Common myeloid progenitor, CD34-positive (primary cell): ENCODE measurements around the gene ECT2L.

ENCODE experiments used
- CTCF ChIA-PET: fragments of 350-600 bp; sonication (Branson Sonifier 250); formaldehyde crosslinking; loops from one replicate; lab custom pipeline; 2021; ENCODE audit warnings: antibody characterized with exemption; lab: Charles Lee
- POLR2A ChIA-PET: fragments of 350-600 bp; sonication (Branson Sonifier 250); formaldehyde crosslinking; loops from one replicate; lab custom pipeline; 2021; ENCODE audit warnings: antibody characterized with exemption; lab: Charles Lee
- DNase-seq, 3 donors: peaks; one replicate each; pipeline versions ENCODE4 v3.0.0 to v3.0.0-alpha.2; 2013
- H3K27ac ChIP-seq, 2 experiments: 1 replicate in 1 of 2; 2 replicates in 1 of 2; pipeline ENCODE4 v1.7.0; 2013; ENCODE audit warnings: inconsistent platforms in 2 of 2, low read length in 2 of 2, mild to moderate bottlenecking in 2 of 2, low read depth in 1 of 2, moderate library complexity in 1 of 2; ENCODE audit not compliant: severe bottlenecking in 2 of 2, insufficient read depth in 1 of 2, poor library complexity in 1 of 2
- H3K27me3 ChIP-seq, 5 experiments: replicated peaks in 2 of 5; 1 replicate in 3 of 5; 2 replicates in 2 of 5; pipeline versions ENCODE4 v1.6.1 to v1.7.0; 2013; ENCODE audit warnings: low read length in 4 of 5, mild to moderate bottlenecking in 2 of 5, moderate library complexity in 2 of 5, inconsistent platforms in 1 of 5; ENCODE audit not compliant: insufficient read depth in 5 of 5, control insufficient read depth in 4 of 5
- H3K36me3 ChIP-seq, 4 experiments: 1 replicate in 2 of 4; 2 replicates in 2 of 4; pipeline versions ENCODE4 v1.6.1 to v1.7.0; 2013; ENCODE audit warnings: low read length in 3 of 4, control low read depth in 1 of 4, mild to moderate bottlenecking in 1 of 4; ENCODE audit not compliant: control insufficient read depth in 4 of 4, insufficient read depth in 4 of 4
- H3K4me1 ChIP-seq, 4 experiments: 1 replicate in 3 of 4; 2 replicates in 1 of 4; pipeline versions ENCODE4 v1.6.1 to v1.7.1; 2013; ENCODE audit warnings: low read length in 3 of 4, mild to moderate bottlenecking in 3 of 4, control low read depth in 1 of 4, inconsistent platforms in 1 of 4, moderate library complexity in 1 of 4; ENCODE audit not compliant: control insufficient read depth in 4 of 4, insufficient read depth in 4 of 4; ENCODE audit errors: control extremely low read depth in 1 of 4
- H3K4me3 ChIP-seq, 7 experiments: 1 replicate in 4 of 7; 2 replicates in 3 of 7; pipeline versions ENCODE4 v1.5.1 to v1.7.0; 2013; ENCODE audit warnings: mild to moderate bottlenecking in 7 of 7, low read length in 6 of 7, moderate library complexity in 6 of 7, inconsistent platforms in 2 of 7, low read depth in 2 of 7, control low read depth in 1 of 7; ENCODE audit not compliant: insufficient read depth in 4 of 7, control insufficient read depth in 1 of 7; ENCODE audit errors: extremely low read depth in 1 of 7
- H3K9me3 ChIP-seq, 5 experiments: 1 replicate in 4 of 5; 2 replicates in 1 of 5; pipeline versions ENCODE4 v1.6.1 to v1.7.1; 2013; ENCODE audit warnings: low read length in 4 of 5, mild to moderate bottlenecking in 2 of 5, inconsistent platforms in 1 of 5, low read depth in 1 of 5, moderate library complexity in 1 of 5; ENCODE audit not compliant: control insufficient read depth in 4 of 5, insufficient read depth in 2 of 5; ENCODE audit errors: control extremely low read depth in 1 of 5
- WGBS: methylation state at CpG from one replicate; pipeline ENCODE4 v1.1.5; 2013; ENCODE audit not compliant: insufficient coverage; 5-methylcytosine and 5-hydroxymethylcytosine counted together

The ECT2L gene

GRCh38 chr6:138897031-138897430 lies 101.1 kb downstream of the ECT2L start:
- no peaks in the 10 kb centered on the region for H3K27me3 ChIP-seq
- ChIA-PET CTCF (no interaction called here), POLR2A (no interaction called here)
- no peak overlapping the region for H3K4me3 ChIP-seq
- H3K4me1 ChIP-seq = no peaks in the 10 kb centered on the region
- no peaks in the 10 kb centered on the region for H3K9me3 ChIP-seq
- no peak overlapping the region for H3K27ac ChIP-seq
- no peak for DNase-seq
- peaks cover 10 to 16% (median 14%) of the 10 kb centered on the region in 4 experiments for H3K36me3 ChIP-seq

- Histone ChIP-seq H3K4me1 (peaks cover 0 to 5% (median 0%) of the 10 kb centered on the region in 4 experiments), H3K4me3 (no peak overlapping the region), H3K27ac (no peak overlapping the region), H3K9me3 (no peaks in the 10 kb centered on the region), H3K36me3 (peaks cover 19 to 58% (median 38%) of the 10 kb centered on the region in 4 experiments), H3K27me3 (no peaks in the 10 kb centered on the region)
- no peak for DNase-seq
- ChIA-PET CTCF (no interaction called here), POLR2A (no interaction called here)
- WGBS = 80% methylated on average over 4 of the region's 7 CpGs
These were observed 111.3 kb downstream of the ECT2L start for GRCh38 chr6:138907167-138907566.

- Histone ChIP-seq H3K27ac (no peak overlapping the region), H3K36me3 (peaks cover 21 to 66% (median 45%) of the 10 kb centered on the region in 4 experiments), H3K27me3 (no peaks in the 10 kb centered on the region), H3K4me3 (no peak overlapping the region), H3K4me1 (peaks cover 0 to 5% (median 0%) of the 10 kb centered on the region in 4 experiments), H3K9me3 (no peaks in the 10 kb centered on the region)
- CTCF ChIA-PET = no interaction called here
- DNase-seq = peak in 2 of 3 donors; percentile 21 to 35
- no CpG with 5 or more reads among the region's 4 CpGs for WGBS
- POLR2A ChIA-PET = no interaction called here
These were observed 113.6 kb downstream of the ECT2L start for GRCh38 chr6:138909511-138909910.

- Histone ChIP-seq H3K4me1 (peaks cover 0 to 5% (median 0%) of the 10 kb centered on the region in 4 experiments), H3K36me3 (peaks cover 22 to 65% (median 45%) of the 10 kb centered on the region in 4 experiments), H3K27me3 (no peaks in the 10 kb centered on the region), H3K9me3 (no peaks in the 10 kb centered on the region), H3K27ac (no peak overlapping the region), H3K4me3 (no peak overlapping the region)
- ChIA-PET POLR2A (no interaction called here), CTCF (interaction anchor here (0.7 kb wide), 1 partner anchor 539 kb away, joined by 3 read pairs; no protein-coding TSS in a partner anchor)
- DNase-seq = no peak
- WGBS = 100% methylated on average over 1 of the region's 1 CpG
These were observed 114.1 kb downstream of the ECT2L start for GRCh38 chr6:138909975-138910374.

- H3K36me3 ChIP-seq = peaks cover 17 to 65% (median 45%) of the 10 kb centered on the region in 4 experiments
- H3K4me1 ChIP-seq = peaks cover 0 to 5% (median 0%) of the 10 kb centered on the region in 4 experiments
- no peak overlapping the region for H3K4me3 ChIP-seq
- ChIA-PET CTCF (no interaction called here), POLR2A (no interaction called here)
- WGBS = 92% methylated on average over 2 of the region's 3 CpGs
- no peaks in the 10 kb centered on the region for H3K9me3 ChIP-seq
- no peak overlapping the region for H3K27ac ChIP-seq
- no peak for DNase-seq
- no peaks in the 10 kb centered on the region for H3K27me3 ChIP-seq
These were observed 116.4 kb downstream of the ECT2L start for GRCh38 chr6:138912308-138912707.

- CTCF ChIA-PET = no interaction called here
These were observed 118.8 kb downstream of the ECT2L start for GRCh38 chr6:138914701-138915100.

GRCh38 chr6:138920906-138921305 lies 125.0 kb downstream of the ECT2L start:
- peaks cover 8 to 44% (median 24%) of the 10 kb centered on the region in 4 experiments for H3K36me3 ChIP-seq
- H3K27ac ChIP-seq = no peak overlapping the region
- no peaks in the 10 kb centered on the region for H3K9me3 ChIP-seq
- DNase-seq = no peak
- ChIA-PET CTCF (interaction anchor here (0.7 to 0.8 kb wide), 2 partner anchors 10 to 105 kb away, joined by 3 read pairs; no protein-coding TSS in a partner anchor), POLR2A (interaction anchor here (0.8 kb wide), 1 partner anchor 120 kb away, joined by 3 read pairs; no protein-coding TSS in a partner anchor)
- no peak overlapping the region for H3K4me3 ChIP-seq
- 100% methylated on average over 1 of the region's 3 CpGs for WGBS
- no peaks in the 10 kb centered on the region for H3K27me3 ChIP-seq
- H3K4me1 ChIP-seq = no peaks in the 10 kb centered on the region

More at GRCh38 chr6:138914701-138915100, 118.8 kb downstream of the ECT2L start:
- H3K9me3 ChIP-seq = no peaks in the 10 kb centered on the region
- peaks cover 16 to 76% (median 45%) of the 10 kb centered on the region in 4 experiments for H3K36me3 ChIP-seq
- H3K4me1 ChIP-seq = peaks cover 0 to 3% (median 0%) of the 10 kb centered on the region in 4 experiments
- WGBS = 100% methylated on average over 1 of the region's 1 CpG
- no peak for DNase-seq
- H3K4me3 ChIP-seq = no peak overlapping the region
- POLR2A ChIA-PET = no interaction called here
- no peak overlapping the region for H3K27ac ChIP-seq
- no peaks in the 10 kb centered on the region for H3K27me3 ChIP-seq
